Osteoblast (primary cell): ENCODE data around the gene ASPSCR1. TPM values are rescaled to one million over a fixed set of nuclear protein-coding genes. Genes with fewer than 3 reads are reported as not detected.
A peak's percentile ranks its signal among the peaks of the same experiment; 100 is the strongest.

Source experiments
- DNase-seq: peaks from one replicate; pipeline ENCODE4 v3.0.0; 2011; ENCODE audit warnings: low spot score, mixed read lengths; ENCODE audit not compliant: insufficient read length; ENCODE audit errors: missing footprints
- H2AFZ ChIP-seq: 2 replicates; pipeline ENCODE4 v1.6.0; 2011; ENCODE audit warnings: mild to moderate bottlenecking, low read length
- H3K27ac ChIP-seq: 2 replicates; pipeline ENCODE4 v1.5.1; 2011; ENCODE audit warnings: mild to moderate bottlenecking, low read depth, low read length, moderate library complexity
- H3K27me3 ChIP-seq: 2 replicates; pipeline ENCODE4 v1.6.0; 2012; ENCODE audit warnings: mild to moderate bottlenecking, control low read depth, inconsistent platforms, low read length, moderate library complexity; ENCODE audit not compliant: insufficient read depth
- H3K36me3 ChIP-seq: 2 replicates; pipeline ENCODE4 v1.5.1; 2011; ENCODE audit warnings: mild to moderate bottlenecking, low read length, control low read depth, moderate library complexity; ENCODE audit not compliant: insufficient read depth
- H3K4me1 ChIP-seq: 2 replicates; pipeline ENCODE4 v1.5.1; 2011; ENCODE audit warnings: mild to moderate bottlenecking, low read length, control low read depth, moderate library complexity; ENCODE audit not compliant: insufficient read depth
- H3K4me2 ChIP-seq: 2 replicates; pipeline ENCODE4 v1.6.0; 2011; ENCODE audit warnings: mild to moderate bottlenecking, low read length; ENCODE audit not compliant: insufficient read depth
- H3K4me3 ChIP-seq: fragments of 200-600 bp; sonication (generic); 3 replicates; pipeline ENCODE4 v1.5.1; 2012; ENCODE audit warnings: mild to moderate bottlenecking, low read length, inconsistent platforms; ENCODE audit not compliant: insufficient read depth
- H3K79me2 ChIP-seq: 2 replicates; pipeline ENCODE4 v1.6.0; 2012; ENCODE audit warnings: mild to moderate bottlenecking, low read length, control low read depth, inconsistent platforms; ENCODE audit not compliant: insufficient read depth
- H3K9me3 ChIP-seq: 2 replicates; pipeline ENCODE4 v1.5.1; 2011; ENCODE audit warnings: low read depth, low read length, control low read depth
- H4K20me1 ChIP-seq: 2 replicates; pipeline ENCODE4 v1.6.0; 2012; ENCODE audit warnings: mild to moderate bottlenecking, low read length, control low read depth; ENCODE audit not compliant: insufficient read depth
- CTCF ChIP-seq: IDR thresholded peaks from 2 replicates; pipeline ENCODE4 v1.5.1; 2011; ENCODE audit warnings: mild to moderate bottlenecking, low read depth, low read length, moderate library complexity; ENCODE audit errors: extremely low read depth
- total RNA-seq: library from RNA; depleted of rRNA; stranded (reverse); fragments of >200 nt; gene quantifications from 2 replicates; pipeline ENCODE4 v1.2.3, GENCODE V29; 2012

ASPSCR1 gene
- total RNA-seq, 1 donor, result 35.8 TPM

- H3K9me3 ChIP-seq, result no peaks in the 10 kb centered on the region
- DNase-seq, result peak; percentile 96
- peaks cover 4% of the 10 kb centered on the region for H4K20me1 ChIP-seq
- H3K4me1 ChIP-seq, result peaks cover 12% of the 10 kb centered on the region
- no peaks in the 10 kb centered on the region for H3K27me3 ChIP-seq
- H3K4me2 ChIP-seq, result peak overlapping the region; percentile 69
- H2AFZ ChIP-seq, result peak overlapping the region; percentile 17
- H3K4me3 ChIP-seq, result peak overlapping the region; percentile 91
- H3K27ac ChIP-seq, result peak overlapping the region; percentile 7
- peaks cover 45% of the 10 kb centered on the region for H3K36me3 ChIP-seq
- no peak for TF ChIP-seq CTCF
- peaks cover 46% of the 10 kb centered on the region for H3K79me2 ChIP-seq
These were observed 73.6 kb downstream of the ASPSCR1 start for GRCh38 chr17:82050761-82051641.

- peak within 1 kb of the TSS; percentile 81 for H3K4me2 ChIP-seq
- no peaks in the 10 kb centered on the region for H3K9me3 ChIP-seq
- H3K4me3 ChIP-seq, result peak within 1 kb of the TSS; percentile 91
- peaks cover 45% of the 10 kb centered on the region for H3K36me3 ChIP-seq
- H3K27me3 ChIP-seq, result no peaks in the 10 kb centered on the region
- H3K4me1 ChIP-seq, result peaks cover 12% of the 10 kb centered on the region
- peak; percentile 100 for DNase-seq
- peak within 1 kb of the TSS; percentile 37 for H3K27ac ChIP-seq
- peak within 1 kb of the TSS; percentile 17 for H2AFZ ChIP-seq
- TF ChIP-seq CTCF, result no peak
- peaks cover 46% of the 10 kb centered on the region for H3K79me2 ChIP-seq
- peaks cover 4% of the 10 kb centered on the region for H4K20me1 ChIP-seq
These were observed 74.6 kb downstream of the ASPSCR1 start, which contains the start of the genes GPS1 and RFNG for GRCh38 chr17:82051776-82052637. TSS of gene GPS1 (plus strand) at chr17:82051898. CDS start at chr17:82051932, 34 bp downstream. TSS of gene RFNG (minus strand) at chr17:82051811. CDS start at chr17:82051766, 45 bp downstream.

- Histone ChIP-seq H4K20me1 (peaks cover 4% of the 10 kb centered on the region), H2AFZ (no peak overlapping the region), H3K27ac (peak overlapping the region; percentile 37), H3K4me3 (peak overlapping the region; percentile 91), H3K4me1 (peaks cover 12% of the 10 kb centered on the region), H3K36me3 (peaks cover 41% of the 10 kb centered on the region), H3K9me3 (no peaks in the 10 kb centered on the region), H3K27me3 (no peaks in the 10 kb centered on the region), H3K4me2 (peak overlapping the region; percentile 81), H3K79me2 (peaks cover 46% of the 10 kb centered on the region)
- no peak for TF ChIP-seq CTCF
- peak; percentile 97 for DNase-seq
These were observed 75.2 kb downstream of the ASPSCR1 start for GRCh38 chr17:82052638-82053059.
